Endothelial cell of umbilical vein (primary cell): ENCODE results near the gene LCN12. TPM values are rescaled to one million over a fixed set of nuclear protein-coding genes. Genes with fewer than 3 reads are reported as not detected.

Source experiments
- BruUV-seq: library from RNA; stranded (reverse); fragments of 400-500 nt; replicated peaks from 2 replicates; lab custom pipeline; 2021; lab: Mats Ljungman, UMichigan
- CTCF ChIA-PET: fragments of 300-600, 350-600 bp; sonication (Branson Sonifier 250); formaldehyde crosslinking; loops from one replicate; lab custom pipeline; 2021; ENCODE audit warnings: antibody characterized with exemption, inconsistent platforms; lab: Charles Lee
- POLR2A ChIA-PET: fragments of 300-600, 350-600 bp; sonication (Branson Sonifier 250); formaldehyde crosslinking; loops from one replicate; lab custom pipeline; 2021; ENCODE audit warnings: antibody characterized with exemption, inconsistent platforms; lab: Charles Lee
- DNase-seq: peaks from one replicate; pipeline ENCODE4 v3.0.0-alpha.2; 2011; ENCODE audit warnings: low read depth, low spot score
- FAIRE-seq: peaks from 2 replicates; lab custom pipeline; 2011; peaks lifted over from hg19 to GRCh38; lab: Jason Lieb, UNC
- H2AFZ ChIP-seq: 2 replicates; pipeline ENCODE4 v1.6.0; 2012; ENCODE audit warnings: low read depth, low read length, control low read depth, inconsistent platforms
- H3K27ac ChIP-seq: 2 replicates; pipeline ENCODE4 v1.5.1; 2011; ENCODE audit warnings: low read depth, mild to moderate bottlenecking, control low read depth, low read length, moderate library complexity; ENCODE audit not compliant: insufficient read depth
- H3K27me3 ChIP-seq, 2 experiments: 2 replicates each; pipeline versions ENCODE4 v1.6.0 to v1.6.1; 2011; ENCODE audit warnings: low read length in 2 of 2, mixed read lengths in 1 of 2; ENCODE audit not compliant: control insufficient read depth in 2 of 2, insufficient read depth in 2 of 2
- H3K36me3 ChIP-seq, 2 experiments: 2 replicates in 1 of 2; 3 replicates in 1 of 2; pipeline ENCODE4 v1.5.1; 2011; ENCODE audit warnings: low read length in 2 of 2, mild to moderate bottlenecking in 1 of 2, moderate library complexity in 1 of 2; ENCODE audit not compliant: control insufficient read depth in 2 of 2, insufficient read depth in 2 of 2; ENCODE audit errors: extremely low read depth in 1 of 2
- H3K4me1 ChIP-seq: 3 replicates; pipeline ENCODE4 v1.5.1; 2011; ENCODE audit warnings: mild to moderate bottlenecking, low read length; ENCODE audit not compliant: control insufficient read depth, insufficient read depth; ENCODE audit errors: extremely low read depth
- H3K4me2 ChIP-seq: 2 replicates; pipeline ENCODE4 v1.6.1; 2011; ENCODE audit warnings: low read length, control low read depth, mixed read lengths; ENCODE audit not compliant: insufficient read depth
- H3K4me3 ChIP-seq, 3 experiments: fragments of 200-600 bp in 1 of 3; sonication (generic), shearing (Covaris generic) in 1 of 3; replicated peaks in 1 of 3; 2 replicates each; pipeline ENCODE4 v1.5.1; 2011 to 2016; ENCODE audit warnings: control low read depth in 3 of 3, low read length in 3 of 3, mild to moderate bottlenecking in 2 of 3, inconsistent platforms in 1 of 3, low read depth in 1 of 3, moderate library complexity in 1 of 3; ENCODE audit not compliant: insufficient read depth in 1 of 3
- H3K79me2 ChIP-seq: 2 replicates; pipeline ENCODE4 v1.6.0; 2012; ENCODE audit warnings: low read length, inconsistent platforms; ENCODE audit not compliant: control insufficient read depth, insufficient read depth
- H3K9ac ChIP-seq: replicated peaks from 2 replicates; pipeline ENCODE3; 2011; ENCODE audit warnings: low read length, control low read depth; ENCODE audit not compliant: insufficient read depth; ENCODE audit errors: extremely low read depth
- H3K9me1 ChIP-seq: replicated peaks from 3 replicates; pipeline ENCODE4 v1.6.0; 2011; ENCODE audit warnings: mild to moderate bottlenecking, low read length; ENCODE audit not compliant: control insufficient read depth, insufficient read depth; ENCODE audit errors: extremely low read depth
- H3K9me3 ChIP-seq: replicated peaks from 2 replicates; pipeline ENCODE4 v1.5.1; 2012; ENCODE audit warnings: low read length, inconsistent platforms; ENCODE audit not compliant: control insufficient read depth, insufficient read depth
- H4K20me1 ChIP-seq: replicated peaks from 2 replicates; pipeline ENCODE3; 2011; ENCODE audit warnings: mild to moderate bottlenecking, low read length; ENCODE audit not compliant: control insufficient read depth, insufficient read depth; ENCODE audit errors: extremely low read depth
- CTCF ChIP-seq, 2 donors: IDR thresholded peaks; 1 replicate in 1 of 2; 2 replicates in 1 of 2; pipeline ENCODE4 v1.5.1; 2011; ENCODE audit warnings: low read length in 2 of 2, mild to moderate bottlenecking in 2 of 2, moderate library complexity in 2 of 2, control low read depth in 1 of 2, inconsistent platforms in 1 of 2, low read depth in 1 of 2; ENCODE audit not compliant: insufficient read depth in 1 of 2; ENCODE audit errors: extremely low read depth in 1 of 2
- FOS ChIP-seq: IDR thresholded peaks from 2 replicates; pipeline ENCODE4 v1.6.1; 2011; ENCODE audit warnings: mild to moderate bottlenecking, low read length, moderate library complexity, borderline replicate concordance; ENCODE audit not compliant: insufficient read depth
- GATA2 ChIP-seq: IDR thresholded peaks from 2 replicates; pipeline ENCODE4 v1.7.0; 2011; ENCODE audit warnings: low read depth, mild to moderate bottlenecking, moderate library complexity, mixed read lengths, low read length; ENCODE audit not compliant: insufficient read length, insufficient read depth
- JUN ChIP-seq: IDR thresholded peaks from 2 replicates; pipeline ENCODE4 v1.6.1; 2011; ENCODE audit warnings: borderline replicate concordance, low read depth; ENCODE audit not compliant: insufficient read length, insufficient read depth
- MYC ChIP-seq: IDR thresholded peaks from one replicate; pipeline ENCODE4 v1.6.1; 2011; ENCODE audit warnings: mild to moderate bottlenecking, low read depth, low read length
- POLR2AphosphoS5 ChIP-seq: IDR thresholded peaks from 2 replicates; pipeline ENCODE4 v1.6.1; 2012; ENCODE audit warnings: low read depth, mild to moderate bottlenecking, control low read depth, low read length, moderate library complexity; ENCODE audit not compliant: insufficient read depth
- dilution Hi-C: fragments of 300-500 bp; cut with MboI; formaldehyde crosslinking; loops from one replicate; pipeline ENCODE4 v1.15.0; 2019; ENCODE audit warnings: low sequenced_read_pairs; ENCODE audit not compliant: extremely low pct_ligation_motif_present
- intact Hi-C: fragments of 100-400 bp; cut with micrococcal nuclease; formaldehyde crosslinking; loops from one replicate; pipeline ENCODE4 v1.10.0; 2022
- polyA plus RNA-seq, 4 experiments: library from polyadenylated mRNA; depleted of rRNA in 3 of 4; stranded (reverse) in 3 of 4; unstranded in 1 of 4; fragments of >200 nt; gene quantifications; 2 replicates each; pipeline versions ENCODE4 v1.2.1 to v1.2.3, GENCODE V29; 2011 to 2012; ENCODE audit warnings: missing spikeins in 1 of 4
- total RNA-seq: library from RNA; stranded (reverse); gene quantifications from 2 replicates; pipeline ENCODE4 v1.2.3, GENCODE V29; 2021
- TF ChIP-seq, protein P1 (sequence below): IDR thresholded peaks from 2 replicates; pipeline ENCODE4 v1.6.1; 2011; ENCODE audit not compliant: insufficient read depth, insufficient read length

The LCN12 gene
- total and polyA plus RNA-seq, 2 donors (not counting 3 experiments of a cell fraction or from before 2014, with no cell fraction given) = 0.35 to 0.52 TPM

DNA sequence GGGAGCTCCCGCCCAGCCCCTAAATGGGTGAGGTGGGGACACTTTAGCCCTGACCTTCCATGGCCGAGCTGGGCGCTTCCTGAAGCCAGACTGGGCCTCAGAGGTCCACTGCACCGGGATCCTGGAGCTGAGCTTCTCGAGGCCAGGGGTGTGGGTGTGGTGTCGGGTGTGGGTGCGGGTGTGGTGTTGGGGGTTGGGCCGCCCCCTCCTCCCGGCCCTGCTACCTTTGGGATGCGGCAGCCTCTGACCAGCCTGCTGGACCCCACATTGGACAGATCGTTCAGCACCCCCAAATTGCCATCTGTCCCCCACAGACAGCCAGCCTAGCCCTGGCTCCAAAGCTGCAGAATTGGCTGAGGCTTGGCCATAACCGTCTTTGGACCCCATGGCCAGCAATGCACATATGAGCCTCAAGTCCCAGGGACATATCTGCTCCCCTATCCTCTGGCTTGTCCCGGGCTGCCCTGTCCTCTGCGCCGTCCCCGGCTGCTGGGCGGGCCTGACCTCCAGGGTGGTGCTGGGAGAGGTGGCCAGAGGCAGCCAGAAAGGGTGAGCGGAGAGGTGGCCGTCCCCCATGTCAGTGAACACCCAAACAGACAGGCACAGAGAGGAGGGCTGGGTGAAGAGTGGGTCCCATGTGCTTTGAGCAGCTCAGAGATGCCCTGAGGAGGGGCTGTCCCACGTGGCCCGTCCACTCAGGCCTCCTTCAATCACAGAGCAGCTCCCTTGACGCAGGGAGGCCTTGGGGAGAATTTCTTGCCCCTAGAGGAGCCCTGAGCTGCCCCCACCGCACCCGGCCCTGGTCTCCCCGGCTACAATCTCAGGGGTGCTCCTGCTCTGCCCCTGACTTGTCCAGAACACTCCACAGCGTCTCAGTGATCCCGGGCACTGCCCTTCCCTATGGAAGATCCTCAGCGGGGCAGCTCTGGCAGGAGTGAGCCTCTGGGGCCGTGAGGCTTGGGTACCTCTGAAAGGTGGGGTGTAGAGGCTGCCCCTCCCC, 21.8 kb downstream of the LCN12 start:
- ChIA-PET CTCF (interaction anchor here (0.9 to 1.8 kb wide), 4 partner anchors 38 to 61 kb away, joined by 3 to 9 read pairs (median 4); no protein-coding TSS in a partner anchor), POLR2A (no interaction called here)
- H3K9ac ChIP-seq = no peak overlapping the region
- no peaks in the 10 kb centered on the region for H3K36me3 ChIP-seq
- no peaks in the 10 kb centered on the region for H3K79me2 ChIP-seq
- no peak overlapping the region for H3K4me3 ChIP-seq
- intact Hi-C loops (no loop called here), dilution Hi-C loops (no loop called here)
- no peaks in the 10 kb centered on the region for H3K9me3 ChIP-seq
- TF ChIP-seq POLR2AphosphoS5 = no peak
- no peak for TF ChIP-seq GATA2
- H4K20me1 ChIP-seq = no peaks in the 10 kb centered on the region
- no TSS peak for BruUV-seq
- no peak overlapping the region for H3K4me2 ChIP-seq
- H2AFZ ChIP-seq = no peak overlapping the region
- H3K27me3 ChIP-seq = no peaks in the 10 kb centered on the region
- H3K27ac ChIP-seq = no peak overlapping the region
- no peak for DNase-seq
- FAIRE-seq = no peak
- no peaks in the 10 kb centered on the region for H3K4me1 ChIP-seq
- no peaks in the 10 kb centered on the region for H3K9me1 ChIP-seq

DNA sequence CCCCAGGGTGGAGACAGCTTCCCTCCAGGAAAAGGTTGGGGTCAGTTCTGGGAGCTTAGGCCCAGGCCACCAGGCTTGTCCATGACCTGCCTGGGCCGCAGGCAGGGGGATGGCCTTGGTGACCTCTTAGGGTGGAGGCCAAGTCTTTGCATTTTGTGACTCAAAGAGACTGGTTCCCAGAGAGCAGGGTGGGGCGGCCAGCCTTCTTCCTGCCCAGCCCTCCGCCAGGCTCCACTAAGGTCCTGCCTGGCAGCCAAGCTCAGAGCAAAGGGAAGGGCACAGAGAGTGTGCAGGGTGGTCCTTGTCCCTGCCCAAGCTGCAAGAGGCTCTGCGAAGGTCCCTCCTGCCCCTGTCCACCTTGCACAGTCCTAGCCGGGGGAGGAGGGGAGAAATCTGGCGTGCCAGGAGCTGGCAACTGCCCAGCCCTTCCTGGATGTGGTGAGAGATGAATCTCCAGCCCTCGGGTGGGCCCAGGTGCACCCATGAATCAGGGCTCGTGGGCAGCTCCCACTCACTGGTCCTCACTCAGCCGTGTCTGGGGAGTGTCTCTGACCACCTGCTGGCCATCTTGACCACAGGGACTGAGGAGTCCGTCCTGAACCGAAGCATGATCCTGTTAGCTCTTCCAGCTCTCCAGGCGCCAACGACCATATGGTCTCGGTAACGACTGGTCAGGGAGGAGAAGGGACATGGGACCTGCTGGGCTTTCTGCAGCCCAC, 22.9 kb downstream of the LCN12 start:
- no peaks in the 10 kb centered on the region for H3K4me1 ChIP-seq
- DNase-seq (no peak), FAIRE-seq (no peak)
- no peak overlapping the region for H2AFZ ChIP-seq
- no peaks in the 10 kb centered on the region for H4K20me1 ChIP-seq
- H3K9ac ChIP-seq = no peak overlapping the region
- no peaks in the 10 kb centered on the region for H3K9me3 ChIP-seq
- H3K27ac ChIP-seq = no peak overlapping the region
- TF ChIP-seq GATA2 (no peak), CTCF (IDR thresholded peaks at IDR 0.05; ENCODE audit: extremely low read depth in 1 of 2, insufficient read depth in 1 of 2, low read depth in 1 of 2, low read length in 2 of 2) (no peak), MYC (no peak), POLR2AphosphoS5 (no peak), JUN (no peak), FOS (no peak)
- TF ChIP-seq, protein P1, sequence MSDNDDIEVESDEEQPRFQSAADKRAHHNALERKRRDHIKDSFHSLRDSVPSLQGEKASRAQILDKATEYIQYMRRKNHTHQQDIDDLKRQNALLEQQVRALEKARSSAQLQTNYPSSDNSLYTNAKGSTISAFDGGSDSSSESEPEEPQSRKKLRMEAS = no peak
- BruUV-seq = no TSS peak
- no peaks in the 10 kb centered on the region for H3K9me1 ChIP-seq
- no peak overlapping the region for H3K4me2 ChIP-seq
- POLR2A ChIA-PET = no interaction called here
- CTCF ChIA-PET = interaction anchor here (0.6 to 1.8 kb wide), 8 partner anchors 10 to 92 kb away, joined by 3 to 9 read pairs (median 6); partner anchors contain the start of gene PAXX
- dilution Hi-C loops = no loop called here
- no peaks in the 10 kb centered on the region for H3K27me3 ChIP-seq
- no peaks in the 10 kb centered on the region for H3K79me2 ChIP-seq
- H3K4me3 ChIP-seq = no peak overlapping the region
- intact Hi-C loops = no loop called here
- no peaks in the 10 kb centered on the region for H3K36me3 ChIP-seq
